PC-9 (cell line): Measurements from ENCODE around the gene CEP170B.

Experiments used
- EZH2 ChIP-seq: fragments of 200-600 bp; sonication (generic); IDR thresholded peaks from 2 replicates; pipeline ENCODE4 v1.8.0; 2017; ENCODE audit warnings: antibody characterized with exemption, low read depth
- TF ChIP-seq, protein P1 (sequence below): fragments of 200-600 bp; sonication (generic); conservative IDR thresholded peaks from 2 replicates; pipeline ENCODE4 v1.6.1; 2017; ENCODE audit warnings: mixed run types, antibody characterized with exemption, mild to moderate bottlenecking, moderate library complexity

DNA sequence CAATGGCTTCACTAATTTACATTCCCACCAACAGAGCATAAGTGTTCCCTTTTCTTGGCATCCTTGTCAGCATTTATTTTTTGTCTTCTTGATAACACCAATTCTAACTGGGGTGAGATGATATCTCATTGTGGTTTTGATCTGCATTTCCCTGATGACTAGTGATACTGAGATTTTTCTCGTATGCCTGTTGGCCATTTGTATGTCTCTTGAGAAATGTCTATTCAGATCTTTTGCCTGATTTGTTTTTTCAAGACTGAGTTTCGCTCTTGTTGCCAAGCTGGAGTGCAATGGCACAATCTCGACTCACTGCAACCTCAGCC is 54.9 kb downstream of the CEP170B start:
- TF ChIP-seq, protein P1, sequence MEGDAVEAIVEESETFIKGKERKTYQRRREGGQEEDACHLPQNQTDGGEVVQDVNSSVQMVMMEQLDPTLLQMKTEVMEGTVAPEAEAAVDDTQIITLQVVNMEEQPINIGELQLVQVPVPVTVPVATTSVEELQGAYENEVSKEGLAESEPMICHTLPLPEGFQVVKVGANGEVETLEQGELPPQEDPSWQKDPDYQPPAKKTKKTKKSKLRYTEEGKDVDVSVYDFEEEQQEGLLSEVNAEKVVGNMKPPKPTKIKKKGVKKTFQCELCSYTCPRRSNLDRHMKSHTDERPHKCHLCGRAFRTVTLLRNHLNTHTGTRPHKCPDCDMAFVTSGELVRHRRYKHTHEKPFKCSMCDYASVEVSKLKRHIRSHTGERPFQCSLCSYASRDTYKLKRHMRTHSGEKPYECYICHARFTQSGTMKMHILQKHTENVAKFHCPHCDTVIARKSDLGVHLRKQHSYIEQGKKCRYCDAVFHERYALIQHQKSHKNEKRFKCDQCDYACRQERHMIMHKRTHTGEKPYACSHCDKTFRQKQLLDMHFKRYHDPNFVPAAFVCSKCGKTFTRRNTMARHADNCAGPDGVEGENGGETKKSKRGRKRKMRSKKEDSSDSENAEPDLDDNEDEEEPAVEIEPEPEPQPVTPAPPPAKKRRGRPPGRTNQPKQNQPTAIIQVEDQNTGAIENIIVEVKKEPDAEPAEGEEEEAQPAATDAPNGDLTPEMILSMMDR = no peak
- TF ChIP-seq EZH2 = no peak
